HG03565 (cell line): ENCODE results near the gene INA.
"Not testable (repeated sequence)": the region's sequence is repeated elsewhere in the genome, so short reads cannot be mapped to it uniquely, and the experiment has no call there.

Source experiments
- ATAC-seq: cut with Tn5 transposase; IDR thresholded peaks from one replicate; pipeline ENCODE4 v1.9.1; 2021; ENCODE audit warnings: mild to moderate bottlenecking, moderate library complexity; ENCODE audit not compliant: unreplicated experiment

INA gene

GRCh38 chr10:103276896-103277712, at the start of gene INA:
INA (plus strand) TSS chr10:103277138; CDS start chr10:103277212, 74 bp downstream.
- no peak for ATAC-seq

GRCh38 chr10:103227416-103227815, 49.5 kb upstream of the INA start:
- ATAC-seq: no peak

GRCh38 chr10:103231047-103231551, 45.8 kb upstream of the INA start:
- ATAC-seq: no peak

- ATAC-seq: no peak
Observed at GRCh38 chr10:103232131-103232673, 44.7 kb upstream of the INA start.

- no peak for ATAC-seq
Observed at GRCh38 chr10:103232772-103233488, 44.0 kb upstream of the INA start.

GRCh38 chr10:103235775-103236174, 41.2 kb upstream of the INA start:
- no peak for ATAC-seq

- no peak for ATAC-seq
Observed at GRCh38 chr10:103238506-103239252, 38.3 kb upstream of the INA start.

- no peak for ATAC-seq
Observed at GRCh38 chr10:103241262-103242011, 35.5 kb upstream of the INA start.

- ATAC-seq: no peak
Observed at GRCh38 chr10:103244666-103245271, 32.2 kb upstream of the INA start.

- not testable (repeated sequence) for ATAC-seq
Observed at GRCh38 chr10:103245587-103245986, 31.4 kb upstream of the INA start, which contains the start of gene RPEL1. RPEL1 (plus strand) TSS chr10:103245887; CDS start chr10:103245997, 110 bp downstream.

GRCh38 chr10:103246324-103246723, 30.6 kb upstream of the INA start:
- ATAC-seq: no peak

- ATAC-seq: no peak
Observed at GRCh38 chr10:103254113-103254512, 22.8 kb upstream of the INA start.

GRCh38 chr10:103254538-103255325, 22.2 kb upstream of the INA start:
- no peak for ATAC-seq

GRCh38 chr10:103256613-103257012, 20.3 kb upstream of the INA start:
- no peak for ATAC-seq

GRCh38 chr10:103257812-103258211, 19.1 kb upstream of the INA start:
- ATAC-seq: no peak

- ATAC-seq: not testable (repeated sequence)
Observed at GRCh38 chr10:103258928-103259327, 18.0 kb upstream of the INA start.

- no peak for ATAC-seq
Observed at GRCh38 chr10:103259989-103260388, 16.9 kb upstream of the INA start.

- no peak for ATAC-seq
Observed at GRCh38 chr10:103262229-103262628, 14.7 kb upstream of the INA start.
